ENCODE measurements around the gene PTPRS. TPM values are rescaled to one million over a fixed set of nuclear protein-coding genes. Genes with fewer than 3 reads are reported as not detected.

PTPRS gene
- total and polyA plus RNA-seq, 2 of the 8 experiments (the other 6 are each of a cell fraction or from before 2014, with no cell fraction given), result 96.8 to 223 TPM

GRCh38 chr19:5319516-5319915 lies 21.1 kb downstream of the PTPRS start (continued):
- no peak for TF ChIP-seq CHD7 (IDR thresholded peaks at IDR 0.05; ENCODE audit: insufficient replicate concordance, low read length)
- no peak for TF ChIP-seq CHD1 (IDR thresholded peaks at IDR 0.05; ENCODE audit: low read depth, low read length)
- no peak for TF ChIP-seq BRCA1 (IDR thresholded peaks at IDR 0.05; ENCODE audit: low read depth, low read length)
- TF ChIP-seq SP1 (IDR thresholded peaks at IDR 0.05; ENCODE audit: low read depth, low read length), result no peak
- no peak for TF ChIP-seq CBX8 (IDR thresholded peaks at IDR 0.05; ENCODE audit: borderline replicate concordance, low read depth, low read length)

Data from H1 (cell line).